GM12878 (cell line): ENCODE results near the gene CNOT6L. TPM values are rescaled to one million over a fixed set of nuclear protein-coding genes. Genes with fewer than 3 reads are reported as not detected.

Experiments used
- ASH2L ChIP-seq: fragments of 300-600, 200-600 bp; sonication (generic); IDR thresholded peaks from 2 replicates; pipeline ENCODE4 v1.6.1; 2017; ENCODE audit warnings: low read depth, mild to moderate bottlenecking, borderline replicate concordance
- ATF7 ChIP-seq: fragments of 450-650 bp; IDR thresholded peaks from 2 replicates; pipeline ENCODE4 v1.6.1; 2016; ENCODE audit warnings: low read depth, mild to moderate bottlenecking
- BRCA1 ChIP-seq: IDR thresholded peaks from 2 replicates; pipeline ENCODE4 v1.6.1; 2011; ENCODE audit warnings: low read depth, low read length, improper control_type of control experiment
- CREB1 ChIP-seq: IDR thresholded peaks from 2 replicates; pipeline ENCODE4 v1.6.1; 2012; ENCODE audit warnings: low read depth, mild to moderate bottlenecking, inconsistent platforms
- CTCF ChIP-seq, 3 experiments: IDR thresholded peaks in 2 of 3; conservative IDR thresholded peaks in 1 of 3; 2 replicates each; pipeline ENCODE4 v1.5.1; 2011; ENCODE audit warnings: low read depth in 3 of 3, low read length in 3 of 3, mild to moderate bottlenecking in 3 of 3, control low read depth in 2 of 3, moderate library complexity in 2 of 3, inconsistent platforms in 1 of 3, mixed read lengths in 1 of 3; ENCODE audit not compliant: control insufficient read depth in 2 of 3, insufficient read depth in 1 of 3; ENCODE audit errors: extremely low read depth in 1 of 3
- ELK1 ChIP-seq: IDR thresholded peaks from 2 replicates; pipeline ENCODE4 v1.6.1; 2012; ENCODE audit warnings: low read depth, low read length, improper control_type of control experiment
- HCFC1 ChIP-seq: fragments of 150-350 bp; IDR thresholded peaks from 2 replicates; pipeline ENCODE4 v1.6.1; 2014; ENCODE audit warnings: low read length
- HDGF ChIP-seq: fragments of 450-650 bp; IDR thresholded peaks from 2 replicates; pipeline ENCODE4 v1.6.1; 2016; ENCODE audit warnings: antibody characterized with exemption
- PAX5 ChIP-seq: IDR thresholded peaks from 2 replicates; pipeline ENCODE4 v1.6.1; 2011; ENCODE audit warnings: low read depth, low read length, borderline replicate concordance
- POLR2AphosphoS2 ChIP-seq: IDR thresholded peaks from 2 replicates; pipeline ENCODE4 v1.6.1; 2011; ENCODE audit warnings: low read depth, mild to moderate bottlenecking, low read length, improper control_type of control experiment, moderate library complexity
- SIX5 ChIP-seq: IDR thresholded peaks from 2 replicates; pipeline ENCODE4 v1.6.1; 2011; ENCODE audit warnings: mild to moderate bottlenecking, low read depth, low read length, moderate library complexity; ENCODE audit not compliant: severe bottlenecking
- SMARCA5 ChIP-seq: fragments of 450-650 bp; IDR thresholded peaks from 2 replicates; pipeline ENCODE4 v1.6.1; 2017; ENCODE audit warnings: mild to moderate bottlenecking
- SREBF2 ChIP-seq: IDR thresholded peaks from 2 replicates; pipeline ENCODE4 v1.6.1; 2012; ENCODE audit warnings: mild to moderate bottlenecking, low read length
- ZBTB33 ChIP-seq: fragments of 450-650 bp; IDR thresholded peaks from 2 replicates; pipeline ENCODE4 v1.6.1; 2017; ENCODE audit warnings: mild to moderate bottlenecking
- ZBTB40 ChIP-seq: fragments of 450-650 bp; IDR thresholded peaks from 2 replicates; pipeline ENCODE4 v1.6.1; 2016; ENCODE audit warnings: mild to moderate bottlenecking, moderate library complexity, borderline replicate concordance
- ZNF592 ChIP-seq: fragments of 450-650 bp; IDR thresholded peaks from 2 replicates; pipeline ENCODE4 v1.6.1; 2017; ENCODE audit warnings: mild to moderate bottlenecking, moderate library complexity
- polyA plus RNA-seq, 11 experiments: library from polyadenylated mRNA; depleted of rRNA in 4 of 11; unstranded in 6 of 11; stranded (reverse) in 5 of 11; fragments of >200 nt; fragmentation: Nextera tagmentation in 4 of 11; fragmentation: Illumina TruSeq in 1 of 11; extraction: Ambion mirVana in 4 of 11; extraction: Trizol in 1 of 11; gene quantifications; 1 replicate in 1 of 11; 2 replicates in 10 of 11; pipeline versions ENCODE4 v1.2.1 to v1.2.3, GENCODE V29; 2011 to 2016; ENCODE audit warnings: inconsistent platforms in 2 of 11, missing spikeins in 2 of 11, low read depth in 1 of 11
- total RNA-seq, 4 experiments: library from RNA; depleted of rRNA in 3 of 4; stranded (reverse); fragments of >200 nt in 3 of 4; fragmentation: Illumina TruSeq in 1 of 4; extraction: Trizol in 1 of 4; gene quantifications; 2 replicates each; pipeline versions ENCODE4 v1.2.1 to v1.2.3, GENCODE V29; 2013 to 2021

CNOT6L gene
- total and polyA plus RNA-seq, 10 of the 15 experiments (the other 5 are each of a cell fraction or from before 2014, with no cell fraction given), result 1.1 to 10.0 (median 3.0) TPM

GRCh38 chr4:77862478-77863216, 43.5 kb upstream of the CNOT6L start, which contains the start of gene MRPL1 (continued):
- no peak for TF ChIP-seq ZNF592
- TF ChIP-seq ATF7, result no peak
- peak; percentile 73 for TF ChIP-seq SIX5
- peak; percentile 79 for TF ChIP-seq HCFC1
- TF ChIP-seq POLR2AphosphoS2, result peak; percentile 65; the same call in 1 of the 2 replicates
- peak; percentile 97 for TF ChIP-seq ZBTB40
- TF ChIP-seq SMARCA5, result peak; percentile 86
- 0 out of 2 replicates have a peak, but pooled peaks have one; percentile 7 for TF ChIP-seq SREBF2
- TF ChIP-seq BRCA1, result no peak
- peak; percentile 76 for TF ChIP-seq CREB1
- no peak for TF ChIP-seq ZBTB33
- TF ChIP-seq ELK1, result peak; percentile 62; the same call in 1 of the 2 replicates
- TF ChIP-seq ASH2L, result peak; percentile 87; the same call in 1 of the 2 replicates
- no peak; the same call in 1 of the 2 replicates for TF ChIP-seq PAX5
- no peak for TF ChIP-seq HDGF
- TF ChIP-seq CTCF (IDR thresholded peaks at IDR 0.05 in 2 of 3, conservative IDR thresholded peaks at IDR 0.05 in 1 of 3; ENCODE audit: control insufficient read depth in 2 of 3, extremely low read depth in 1 of 3, insufficient read depth in 1 of 3, low read depth in 3 of 3, low read length in 3 of 3), result no peak; a peak in 1 of 6 replicates
